ENCODE data around the gene LRRC31.

DNA sequence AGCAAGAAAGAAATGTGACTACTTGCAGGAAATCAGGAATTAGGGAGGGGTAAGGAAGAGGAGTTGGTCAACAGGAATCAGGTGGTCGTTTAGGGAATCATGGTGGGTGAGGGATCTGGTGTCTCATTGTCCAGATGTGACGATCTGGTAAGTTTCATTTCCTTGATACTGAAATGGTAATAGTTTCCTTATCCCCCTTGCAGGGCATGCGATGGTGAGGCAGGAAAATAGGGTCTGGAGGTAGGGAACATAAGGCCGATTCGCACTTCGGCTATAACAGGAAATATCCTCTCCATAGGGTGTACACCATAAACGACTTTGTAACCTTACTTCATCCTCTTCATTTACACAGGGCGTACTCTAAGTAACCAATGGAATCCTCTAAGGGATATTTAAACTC is 56.5 kb downstream of the LRRC31 start:
- TF ChIP-seq POLR2A (IDR thresholded peaks at IDR 0.05), result no peak
- TF ChIP-seq, protein P1, sequence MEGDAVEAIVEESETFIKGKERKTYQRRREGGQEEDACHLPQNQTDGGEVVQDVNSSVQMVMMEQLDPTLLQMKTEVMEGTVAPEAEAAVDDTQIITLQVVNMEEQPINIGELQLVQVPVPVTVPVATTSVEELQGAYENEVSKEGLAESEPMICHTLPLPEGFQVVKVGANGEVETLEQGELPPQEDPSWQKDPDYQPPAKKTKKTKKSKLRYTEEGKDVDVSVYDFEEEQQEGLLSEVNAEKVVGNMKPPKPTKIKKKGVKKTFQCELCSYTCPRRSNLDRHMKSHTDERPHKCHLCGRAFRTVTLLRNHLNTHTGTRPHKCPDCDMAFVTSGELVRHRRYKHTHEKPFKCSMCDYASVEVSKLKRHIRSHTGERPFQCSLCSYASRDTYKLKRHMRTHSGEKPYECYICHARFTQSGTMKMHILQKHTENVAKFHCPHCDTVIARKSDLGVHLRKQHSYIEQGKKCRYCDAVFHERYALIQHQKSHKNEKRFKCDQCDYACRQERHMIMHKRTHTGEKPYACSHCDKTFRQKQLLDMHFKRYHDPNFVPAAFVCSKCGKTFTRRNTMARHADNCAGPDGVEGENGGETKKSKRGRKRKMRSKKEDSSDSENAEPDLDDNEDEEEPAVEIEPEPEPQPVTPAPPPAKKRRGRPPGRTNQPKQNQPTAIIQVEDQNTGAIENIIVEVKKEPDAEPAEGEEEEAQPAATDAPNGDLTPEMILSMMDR (IDR thresholded peaks at IDR 0.05), result no peak

Measured in thyroid gland (tissue), 4 donors.